GM21786 (cell line): ENCODE measurements around the gene LOXHD1.

Experiments
- ATAC-seq: cut with Tn5 transposase; IDR thresholded peaks from one replicate; pipeline ENCODE4 v1.9.1; 2021; ENCODE audit not compliant: unreplicated experiment

Gene LOXHD1

GRCh38 chr18:46630160-46630559 is 26.9 kb downstream of the LOXHD1 start:
- no peak for ATAC-seq

- no peak for ATAC-seq
Measured at GRCh38 chr18:46629361-46629760, 27.7 kb downstream of the LOXHD1 start.

- ATAC-seq: no peak
Measured at GRCh38 chr18:46628206-46628605, 28.8 kb downstream of the LOXHD1 start.

- no peak for ATAC-seq
Measured at GRCh38 chr18:46627136-46627535, 29.9 kb downstream of the LOXHD1 start.

GRCh38 chr18:46625069-46625468 is 32.0 kb downstream of the LOXHD1 start:
- no peak for ATAC-seq

- no peak for ATAC-seq
Measured at GRCh38 chr18:46624127-46624526, 32.9 kb downstream of the LOXHD1 start.

- ATAC-seq: no peak
Measured at GRCh38 chr18:46623541-46623940, 33.5 kb downstream of the LOXHD1 start.

- no peak for ATAC-seq
Measured at GRCh38 chr18:46622999-46623398, 34.0 kb downstream of the LOXHD1 start.

- no peak for ATAC-seq
Measured at GRCh38 chr18:46622451-46622850, 34.6 kb downstream of the LOXHD1 start.

GRCh38 chr18:46621871-46622270 is 35.1 kb downstream of the LOXHD1 start:
- ATAC-seq: no peak

GRCh38 chr18:46621111-46621766 is 35.8 kb downstream of the LOXHD1 start:
- ATAC-seq: no peak

- no peak for ATAC-seq
Measured at GRCh38 chr18:46619559-46619958, 37.5 kb downstream of the LOXHD1 start.

- ATAC-seq: no peak
Measured at GRCh38 chr18:46615720-46616119, 41.3 kb downstream of the LOXHD1 start.

GRCh38 chr18:46609048-46609447 is 48.0 kb downstream of the LOXHD1 start:
- ATAC-seq: no peak

GRCh38 chr18:46607926-46608325 is 49.1 kb downstream of the LOXHD1 start:
- no peak for ATAC-seq

- ATAC-seq: no peak
Measured at GRCh38 chr18:46601141-46601805, 55.7 kb downstream of the LOXHD1 start.

- no peak for ATAC-seq
Measured at GRCh38 chr18:46596119-46596518, 60.9 kb downstream of the LOXHD1 start.

GRCh38 chr18:46591783-46592391 is 65.1 kb downstream of the LOXHD1 start:
- no peak for ATAC-seq

- ATAC-seq: no peak
Measured at GRCh38 chr18:46590103-46590502, 66.9 kb downstream of the LOXHD1 start.

GRCh38 chr18:46588971-46589660 is 67.9 kb downstream of the LOXHD1 start:
- no peak for ATAC-seq

- no peak for ATAC-seq
Measured at GRCh38 chr18:46587600-46587999, 69.4 kb downstream of the LOXHD1 start.

GRCh38 chr18:46583711-46584110 is 73.3 kb downstream of the LOXHD1 start:
- no peak for ATAC-seq
